Measurements from ENCODE around the gene CCDC190.

The CCDC190 gene

DNA sequence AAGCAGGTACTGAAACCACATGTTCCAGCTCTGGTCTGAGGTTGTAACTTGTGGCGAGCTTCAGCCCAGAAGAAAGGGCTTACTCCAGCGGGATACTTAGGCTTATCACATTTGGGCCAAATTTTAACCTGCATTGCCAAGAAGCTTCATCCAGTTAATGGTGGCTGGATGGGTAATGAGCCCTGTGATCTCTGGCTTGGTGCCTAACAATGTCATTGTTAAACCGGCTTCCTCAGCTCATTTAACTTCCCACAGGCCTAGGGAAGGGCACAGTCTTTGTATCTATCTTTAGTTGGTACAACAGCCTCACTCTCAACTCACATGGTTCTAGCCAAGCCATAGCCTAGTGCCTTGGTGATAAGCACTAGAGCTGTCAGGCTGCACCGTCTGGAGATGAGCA is 43.6 kb upstream of the CCDC190 start:
- in situ Hi-C loops (cut with HindIII; ENCODE audit: low sequenced_read_pairs): loop anchor here (5.0 kb wide), 1 partner anchor 53 kb away; no protein-coding TSS in a partner anchor
- TF ChIP-seq, protein P1, sequence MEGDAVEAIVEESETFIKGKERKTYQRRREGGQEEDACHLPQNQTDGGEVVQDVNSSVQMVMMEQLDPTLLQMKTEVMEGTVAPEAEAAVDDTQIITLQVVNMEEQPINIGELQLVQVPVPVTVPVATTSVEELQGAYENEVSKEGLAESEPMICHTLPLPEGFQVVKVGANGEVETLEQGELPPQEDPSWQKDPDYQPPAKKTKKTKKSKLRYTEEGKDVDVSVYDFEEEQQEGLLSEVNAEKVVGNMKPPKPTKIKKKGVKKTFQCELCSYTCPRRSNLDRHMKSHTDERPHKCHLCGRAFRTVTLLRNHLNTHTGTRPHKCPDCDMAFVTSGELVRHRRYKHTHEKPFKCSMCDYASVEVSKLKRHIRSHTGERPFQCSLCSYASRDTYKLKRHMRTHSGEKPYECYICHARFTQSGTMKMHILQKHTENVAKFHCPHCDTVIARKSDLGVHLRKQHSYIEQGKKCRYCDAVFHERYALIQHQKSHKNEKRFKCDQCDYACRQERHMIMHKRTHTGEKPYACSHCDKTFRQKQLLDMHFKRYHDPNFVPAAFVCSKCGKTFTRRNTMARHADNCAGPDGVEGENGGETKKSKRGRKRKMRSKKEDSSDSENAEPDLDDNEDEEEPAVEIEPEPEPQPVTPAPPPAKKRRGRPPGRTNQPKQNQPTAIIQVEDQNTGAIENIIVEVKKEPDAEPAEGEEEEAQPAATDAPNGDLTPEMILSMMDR (IDR thresholded peaks at IDR 0.05; ENCODE audit: low read depth, low read length, missing control alignments): no peak
- no peak overlapping the region for H3K4me3 ChIP-seq (ENCODE audit: low read depth, low read length)
- peak; percentile 92 for DNase-seq (ENCODE audit: low read depth)

DNA sequence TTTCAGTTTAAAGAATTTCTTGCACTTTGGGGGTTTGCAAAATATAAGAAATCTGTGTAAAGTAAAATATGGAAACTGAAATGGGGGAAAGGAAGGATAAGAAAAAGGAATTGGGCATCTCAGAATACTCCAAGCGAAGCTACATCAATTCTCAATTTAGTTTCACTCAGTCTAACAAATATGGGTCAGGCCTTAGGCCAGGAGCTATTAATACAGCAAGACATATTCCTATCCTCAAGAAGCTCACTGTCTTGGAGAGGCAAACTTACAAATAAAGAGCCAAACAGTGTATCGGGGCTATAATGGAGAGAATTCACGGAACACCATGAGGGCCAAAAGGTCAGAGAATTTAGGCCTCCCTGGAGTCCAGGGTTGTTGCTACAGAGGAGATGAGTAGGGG is 43.0 kb upstream of the CCDC190 start:
- no peak overlapping the region for H3K4me3 ChIP-seq (ENCODE audit: low read depth, low read length)
- in situ Hi-C loops (cut with HindIII; ENCODE audit: low sequenced_read_pairs): loop anchor here (5.0 kb wide), 1 partner anchor 53 kb away; no protein-coding TSS in a partner anchor
- DNase-seq (ENCODE audit: low read depth): no peak
- TF ChIP-seq, protein P1 (IDR thresholded peaks at IDR 0.05; ENCODE audit: low read depth, low read length, missing control alignments): no peak

- in situ Hi-C loops (cut with HindIII; ENCODE audit: low sequenced_read_pairs): loop anchor here (5.0 kb wide), 1 partner anchor 54 kb away; no protein-coding TSS in a partner anchor
- TF ChIP-seq, protein P1 (IDR thresholded peaks at IDR 0.05; ENCODE audit: low read depth, low read length, missing control alignments): no peak
- no peak for DNase-seq (ENCODE audit: low read depth)
- no peak overlapping the region for H3K4me3 ChIP-seq (ENCODE audit: low read depth, low read length)
Observed at GRCh38 chr1:162903246-162903645, 42.3 kb upstream of the CCDC190 start.

- no peak for DNase-seq (ENCODE audit: low read depth)
- in situ Hi-C loops (cut with HindIII; ENCODE audit: low sequenced_read_pairs): loop anchor here (5.0 kb wide), 1 partner anchor 55 kb away; no protein-coding TSS in a partner anchor
- TF ChIP-seq, protein P1 (IDR thresholded peaks at IDR 0.05; ENCODE audit: low read depth, low read length, missing control alignments): no peak
- H3K4me3 ChIP-seq (ENCODE audit: low read depth, low read length): no peak overlapping the region
Observed at GRCh38 chr1:162902416-162902815, 41.4 kb upstream of the CCDC190 start.

- in situ Hi-C loops (cut with HindIII; ENCODE audit: low sequenced_read_pairs): loop anchor here (5.0 kb wide), 1 partner anchor 56 kb away; no protein-coding TSS in a partner anchor
- TF ChIP-seq, protein P1 (IDR thresholded peaks at IDR 0.05; ENCODE audit: low read depth, low read length, missing control alignments): no peak
- DNase-seq (ENCODE audit: low read depth): no peak
- H3K4me3 ChIP-seq (ENCODE audit: low read depth, low read length): no peak overlapping the region
Observed at GRCh38 chr1:162901243-162901642, 40.3 kb upstream of the CCDC190 start.

DNA sequence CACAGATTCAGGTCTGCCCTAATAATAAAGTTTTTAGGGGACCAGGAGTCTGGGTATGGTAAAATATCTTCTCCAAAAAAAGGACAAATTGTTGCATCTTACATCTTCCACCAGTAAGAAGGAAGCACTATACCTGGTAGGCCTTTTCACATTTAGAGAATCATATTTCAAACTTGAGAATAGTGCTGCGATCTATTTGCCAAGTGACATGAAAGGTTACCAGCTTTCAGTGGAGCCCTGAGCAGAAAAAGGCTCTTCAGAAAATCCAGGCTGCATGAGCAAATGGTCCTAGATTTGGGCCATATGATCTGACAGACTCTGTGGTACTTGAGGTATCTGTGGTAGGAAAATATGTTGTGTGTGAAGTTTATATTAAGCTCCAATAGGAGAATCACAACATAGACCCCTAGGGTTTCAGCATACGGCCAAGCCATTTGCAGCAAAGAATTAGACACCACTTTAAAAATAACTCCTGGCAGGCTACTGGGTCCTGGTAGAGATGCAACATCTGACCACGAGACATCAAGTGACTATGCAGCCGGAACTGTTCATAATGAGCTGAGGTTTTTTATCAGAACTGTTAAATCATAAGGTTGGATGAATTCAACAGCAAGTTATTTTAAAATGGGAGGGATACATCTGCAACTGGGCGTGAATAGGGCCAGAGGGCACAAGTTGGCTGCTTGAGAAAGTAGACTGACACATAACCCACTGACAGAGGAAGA is 38.6 kb upstream of the CCDC190 start:
- TF ChIP-seq, protein P1 (IDR thresholded peaks at IDR 0.05; ENCODE audit: low read depth, low read length, missing control alignments): no peak
- H3K4me3 ChIP-seq (ENCODE audit: low read depth, low read length): no peak overlapping the region
- in situ Hi-C loops (cut with HindIII; ENCODE audit: low sequenced_read_pairs): loop anchor here (5.0 to 25.0 kb wide), 2 partner anchors 58 to 288 kb away; no protein-coding TSS in a partner anchor
- DNase-seq (ENCODE audit: low read depth): peak; percentile 94
